OCI-M2 (cell line): ENCODE data around the gene LAMC3.

ENCODE experiments used
- DNase-seq: peaks from one replicate; lab custom pipeline; 2025; ENCODE audit not compliant: unreplicated experiment; lab: John Stamatoyannopoulos, UW

LAMC3 gene

DNA sequence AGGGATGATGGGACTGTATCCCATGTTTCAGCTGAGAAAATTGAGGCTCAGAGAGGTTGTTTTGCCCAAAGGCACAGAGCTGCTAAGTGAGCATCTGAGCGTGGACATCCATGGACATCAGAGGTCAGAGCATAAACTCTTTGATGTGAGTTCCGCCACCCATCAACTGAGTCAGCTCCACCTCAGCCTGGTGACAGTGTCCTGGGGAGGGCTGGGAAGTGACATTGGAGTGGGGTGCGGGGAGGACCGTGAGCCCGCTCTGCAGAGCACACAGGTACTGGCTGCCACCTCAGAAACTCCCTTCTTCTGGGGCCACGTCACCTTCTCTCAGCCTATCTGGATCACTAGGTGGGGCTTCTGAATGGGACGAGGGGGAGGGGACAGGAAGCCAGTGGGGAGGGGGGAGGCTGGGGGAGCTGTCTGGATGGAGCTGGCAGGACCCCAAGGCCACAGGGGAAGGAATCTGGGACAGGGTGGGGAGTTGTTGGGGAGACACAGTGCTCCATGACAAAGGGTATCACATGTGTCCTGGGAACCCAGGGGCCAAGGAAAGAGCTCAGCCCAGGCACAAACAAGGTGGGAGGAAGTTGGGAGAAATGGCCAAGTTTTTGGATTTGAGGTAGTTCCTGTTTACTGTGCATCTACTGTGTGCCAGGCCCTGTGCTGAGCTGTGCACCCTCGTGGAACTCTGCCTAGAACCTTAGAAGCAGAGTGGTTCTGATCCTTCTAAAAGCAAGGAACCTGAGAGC, 2.5 kb downstream of the LAMC3 start:
- no peak for DNase-seq

DNA sequence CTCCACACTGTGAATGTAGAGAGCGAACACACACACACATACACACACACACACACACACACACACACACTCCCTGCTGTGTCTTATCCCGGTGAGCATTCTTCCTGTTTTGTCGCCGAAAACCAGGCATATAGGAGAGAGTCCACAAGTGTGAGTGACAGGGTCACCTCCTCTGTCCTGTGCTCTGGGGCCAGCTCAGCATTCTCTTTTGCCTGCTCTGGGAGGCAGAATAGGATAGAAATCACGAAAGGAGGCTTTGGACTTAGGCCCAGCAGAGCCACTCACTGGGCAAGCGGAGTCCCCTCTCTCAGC, 3.0 kb downstream of the LAMC3 start:
- DNase-seq: no peak

DNA sequence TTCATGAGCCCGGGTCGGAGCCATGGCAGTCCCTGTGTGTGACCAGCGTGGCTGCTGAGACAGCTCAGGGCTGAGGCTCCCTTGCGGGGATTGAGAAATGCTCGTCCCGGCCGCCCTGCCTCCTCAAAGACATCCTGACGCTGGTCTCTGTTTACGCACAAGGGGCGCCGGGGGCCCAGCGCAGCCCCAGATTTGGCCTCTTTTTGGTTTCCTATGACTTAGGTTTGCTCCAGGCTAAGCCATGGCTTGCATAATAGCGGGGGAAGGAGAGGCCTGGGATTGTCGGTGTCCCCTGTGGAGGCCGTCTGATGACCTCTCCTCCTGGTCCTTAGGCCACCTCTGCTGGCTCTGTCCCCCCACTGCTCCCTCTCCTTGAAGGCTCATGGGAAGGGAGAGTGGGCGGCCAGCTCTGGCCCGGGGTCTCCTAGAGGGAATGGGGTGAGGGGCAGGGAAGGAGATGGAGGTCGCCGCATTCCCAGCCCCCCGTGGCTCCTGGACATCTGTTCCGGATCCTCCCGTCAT, 3.5 kb downstream of the LAMC3 start:
- DNase-seq: no peak

DNA sequence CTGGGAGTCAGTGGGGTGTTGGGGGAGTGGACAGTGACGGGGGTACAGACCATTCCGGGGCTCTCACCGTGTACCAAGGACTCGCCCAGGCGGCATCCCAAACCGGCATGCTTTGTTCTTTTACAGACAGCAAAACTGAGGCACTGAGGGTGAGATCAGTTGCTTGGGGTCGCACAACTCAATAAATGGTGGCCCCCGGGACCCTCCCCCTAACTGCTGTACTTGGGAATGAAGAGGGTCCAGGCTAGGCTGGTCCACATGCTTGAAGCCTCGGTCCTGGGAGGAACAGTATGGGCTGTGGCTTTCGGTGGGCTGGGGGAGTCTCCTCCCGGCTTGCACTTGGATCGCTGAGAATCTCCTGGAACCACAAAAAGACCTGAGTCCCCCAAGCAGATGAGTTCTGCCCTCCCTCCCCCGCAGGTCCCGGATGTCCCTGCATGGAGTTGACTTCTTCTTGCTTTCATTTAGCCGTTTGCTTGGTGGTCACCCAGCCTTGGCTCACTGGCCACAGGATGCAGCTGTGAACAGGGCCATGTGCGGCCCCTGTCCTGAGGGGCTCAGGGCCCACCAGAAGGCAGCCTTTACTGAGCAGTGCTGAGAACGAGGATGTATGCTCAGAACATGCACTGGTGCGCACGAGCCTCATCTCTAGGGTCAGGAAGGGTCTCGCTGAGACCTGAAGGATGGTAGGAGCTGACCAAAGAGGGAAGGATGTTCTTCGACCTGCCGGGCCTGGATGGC, 4.2 kb downstream of the LAMC3 start:
- DNase-seq: no peak

- DNase-seq: no peak
Measured at GRCh38 chr9:131013771-131014676, 5.0 kb downstream of the LAMC3 start.

DNA sequence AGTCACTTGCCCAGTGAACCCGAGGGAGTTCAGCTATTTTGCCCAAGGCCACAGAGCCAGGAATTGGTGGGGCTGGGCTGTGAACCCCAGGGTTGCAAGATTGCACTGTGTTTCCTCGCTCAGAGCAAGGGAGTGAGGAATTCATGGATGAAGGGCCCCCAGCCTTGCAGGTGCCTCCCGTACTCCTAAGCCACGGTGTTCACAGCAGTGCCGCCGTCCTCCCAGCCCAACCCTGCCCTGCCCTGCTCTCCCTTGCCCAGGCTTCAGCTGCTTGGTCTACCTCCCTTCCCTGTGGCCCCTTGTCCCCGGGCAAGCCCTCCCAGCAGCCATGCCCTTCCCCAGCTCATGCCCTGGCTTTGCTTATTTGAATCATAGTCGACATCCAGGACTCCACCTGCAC, 6.1 kb downstream of the LAMC3 start:
- DNase-seq: no peak

- no peak for DNase-seq
Measured at GRCh38 chr9:131015876-131016397, 7.0 kb downstream of the LAMC3 start.

DNA sequence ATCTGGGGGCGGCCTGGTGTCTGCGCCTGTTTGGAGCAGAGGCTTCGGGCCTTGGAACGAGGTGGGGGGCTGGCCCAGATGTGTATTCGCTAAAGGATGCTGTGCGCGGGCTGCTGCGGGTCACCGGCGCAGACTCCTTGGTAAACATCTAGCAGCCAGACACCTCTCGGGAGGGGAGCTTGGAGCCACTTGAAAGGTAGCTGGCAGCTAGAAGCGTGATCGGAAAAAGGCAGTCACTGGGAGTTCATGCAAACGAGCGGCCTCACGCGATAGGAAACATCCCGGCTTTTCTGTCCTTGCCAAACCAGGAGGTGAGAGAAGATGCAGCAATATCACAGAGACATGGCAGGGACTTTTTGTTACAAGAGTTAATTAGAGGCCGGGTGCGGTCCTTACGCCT, 8.1 kb downstream of the LAMC3 start:
- DNase-seq: no peak

- DNase-seq: no peak
Measured at GRCh38 chr9:131018621-131019020, 9.6 kb downstream of the LAMC3 start.

- no peak for DNase-seq
Measured at GRCh38 chr9:131019388-131020239, 10.6 kb downstream of the LAMC3 start.

- no peak for DNase-seq
Measured at GRCh38 chr9:131020388-131020787, 11.4 kb downstream of the LAMC3 start.

DNA sequence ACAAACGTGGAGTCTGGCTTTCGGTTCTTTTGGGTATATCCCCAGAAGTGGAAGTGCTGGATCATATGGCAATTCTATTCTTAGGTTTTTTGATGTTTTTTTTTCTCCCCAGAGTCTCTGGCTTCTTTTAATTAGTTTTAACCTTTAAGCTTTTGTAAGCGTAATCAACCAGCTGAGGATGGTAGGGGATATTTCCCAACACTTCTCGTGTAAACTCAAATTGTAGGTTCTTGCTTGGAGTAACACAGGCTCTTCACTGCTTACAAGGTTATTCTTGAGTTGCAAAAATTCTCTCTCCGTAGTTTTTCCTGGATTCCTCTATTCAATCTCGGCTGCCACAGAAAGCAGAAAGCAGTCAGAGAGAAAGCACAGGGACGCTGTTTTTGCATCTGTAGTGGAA, 11.9 kb downstream of the LAMC3 start:
- no peak for DNase-seq

GRCh38 chr9:131021785-131022184, 12.8 kb downstream of the LAMC3 start:
- no peak for DNase-seq

DNA sequence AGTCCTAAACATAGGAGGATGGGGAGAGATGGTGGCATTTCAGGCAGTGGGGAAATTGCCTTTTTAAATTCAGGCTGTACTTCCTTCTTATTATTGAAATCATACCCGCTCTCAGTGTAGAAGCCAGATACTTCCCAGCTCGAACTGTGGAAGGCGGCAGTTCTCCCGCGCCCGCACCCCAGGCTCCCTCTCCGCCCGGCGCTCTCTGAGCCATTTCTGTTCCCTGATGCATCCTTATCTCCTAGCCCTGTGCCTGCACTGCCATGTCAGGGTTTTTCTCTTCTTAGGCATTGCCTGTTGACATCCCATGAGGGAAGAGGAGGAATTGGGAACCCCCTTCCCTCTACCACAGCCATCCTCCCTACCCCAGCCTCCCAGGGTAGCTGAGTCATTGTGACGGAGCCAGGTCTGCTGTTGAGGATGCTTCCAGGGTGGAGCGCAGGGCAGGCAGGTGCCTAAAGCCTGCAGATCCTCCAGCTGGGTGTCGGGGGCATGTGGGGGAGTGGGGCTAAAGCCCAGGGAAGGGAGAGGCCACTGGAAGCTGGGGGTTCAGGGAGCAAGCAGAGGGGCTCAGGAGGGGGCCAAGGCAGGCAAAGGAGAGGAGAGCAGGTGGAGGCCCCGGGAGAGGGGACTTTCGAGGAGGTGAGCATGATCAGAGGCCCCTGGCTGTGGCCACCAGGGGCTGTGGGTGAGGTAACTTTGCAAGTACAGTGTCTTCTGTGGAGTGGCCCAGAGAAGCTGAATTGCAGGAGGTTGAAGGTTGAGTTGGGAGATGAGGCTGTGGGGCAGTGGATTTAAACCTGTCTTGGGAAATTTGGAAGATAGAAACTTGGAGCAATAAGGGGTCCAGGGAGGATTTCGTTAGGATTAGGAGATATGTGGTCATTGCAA, 16.2 kb downstream of the LAMC3 start:
- DNase-seq: no peak

- no peak for DNase-seq
Measured at GRCh38 chr9:131025953-131026858, 17.2 kb downstream of the LAMC3 start.

DNA sequence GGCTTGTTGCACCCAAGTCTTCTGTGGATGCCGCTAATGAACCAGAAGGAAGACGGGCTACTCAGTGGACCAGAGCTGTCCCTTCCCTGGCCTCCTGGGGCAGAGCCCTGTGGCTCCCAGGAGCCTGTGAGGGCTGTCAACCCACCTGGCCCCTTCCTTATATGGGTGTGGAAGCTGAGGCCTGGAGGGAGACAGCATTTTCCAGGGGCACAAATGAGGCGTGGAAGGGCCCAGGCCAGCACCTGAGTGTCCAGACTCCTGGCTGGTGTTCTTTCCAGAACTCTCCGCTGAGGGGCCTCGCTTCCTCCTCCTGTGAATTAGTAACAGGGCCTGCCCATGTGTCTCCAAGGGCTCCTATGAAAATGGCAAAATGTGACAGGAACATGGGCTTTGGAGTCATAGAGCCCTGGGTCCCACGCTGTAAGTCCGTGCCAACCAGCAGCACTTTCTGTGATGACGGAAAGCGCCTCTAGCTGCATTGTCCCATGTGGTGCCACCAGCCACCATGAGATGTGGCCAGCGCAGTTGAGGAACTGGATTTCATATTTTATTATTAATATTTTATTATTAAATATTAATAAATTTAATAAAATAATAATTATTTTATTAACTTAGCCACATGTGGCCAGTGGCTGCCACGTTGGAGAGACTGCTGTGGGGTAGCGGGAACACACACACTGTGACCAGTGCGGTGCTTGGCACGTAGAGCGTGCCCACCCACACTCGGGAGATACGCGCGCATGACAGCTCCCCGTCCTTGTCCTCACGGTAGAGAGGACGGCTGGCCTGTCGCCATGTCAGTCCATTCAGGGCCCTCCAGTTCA, 18.3 kb downstream of the LAMC3 start:
- DNase-seq: no peak

DNA sequence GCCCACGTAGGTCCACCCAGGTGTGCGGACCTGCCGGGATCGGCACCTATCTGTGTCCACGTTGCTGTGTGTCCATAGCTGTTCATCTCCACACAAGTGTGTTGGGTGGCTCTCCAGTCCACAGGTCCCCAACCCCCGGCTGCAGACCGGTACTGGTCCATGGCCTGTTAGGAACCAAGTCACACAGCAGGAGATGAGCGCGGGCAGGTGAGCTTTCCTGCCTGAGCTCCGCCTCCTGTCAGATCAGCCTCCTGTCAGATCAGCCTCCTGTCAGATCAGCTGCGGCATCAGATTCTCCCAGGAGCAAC, 18.9 kb downstream of the LAMC3 start:
- no peak for DNase-seq
